Measurements from ENCODE around the gene CFAP45. TPM values are rescaled to one million over a fixed set of nuclear protein-coding genes. Genes with fewer than 3 reads are reported as not detected.

CFAP45 gene
- polyA plus RNA-seq, 1 of the 3 experiments (the other 2 are of a cell fraction), result 0.74 TPM

GRCh38 chr1:159854116-159854692 is 45.8 kb downstream of the CFAP45 start:
- POLR2A ChIA-PET, result no interaction called here

More at GRCh38 chr1:159854116-159854692, 45.8 kb downstream of the CFAP45 start:
- peaks cover 6 to 12% of the 10 kb centered on the region in 2 experiments; a peak in 3 of 4 replicates for H3K4me1 ChIP-seq (ENCODE audit: control insufficient read depth in 1 of 2, insufficient read depth in 2 of 2, low read depth in 1 of 2, low read length in 1 of 2)
- no peaks in the 10 kb centered on the region for H3K9me3 ChIP-seq
- no peaks in the 10 kb centered on the region for H3K36me3 ChIP-seq (replicated peaks in 1 of 2; ENCODE audit: control insufficient read depth in 1 of 2, insufficient read depth in 2 of 2, low read length in 1 of 2)
- H3F3A ChIP-seq (replicated peaks; ENCODE audit: insufficient read depth), result peaks cover 19% of the 10 kb centered on the region
- TF ChIP-seq PBX3 (IDR thresholded peaks at IDR 0.05) (no peak), RCOR1 (IDR thresholded peaks at IDR 0.05; ENCODE audit: low read length) (no peak), MEF2A (IDR thresholded peaks at IDR 0.05; ENCODE audit: borderline replicate concordance, low read depth) (no peak), FOXM1 (IDR thresholded peaks at IDR 0.05; ENCODE audit: low read depth) (no peak), JUND (IDR thresholded peaks at IDR 0.05) (no peak), USF1 (IDR thresholded peaks at IDR 0.05; ENCODE audit: borderline replicate concordance, low read depth) (no peak), SIN3A (IDR thresholded peaks at IDR 0.05; ENCODE audit: borderline replicate concordance, low read depth, low read length) (no peak)
- TF ChIP-seq, protein P1, sequence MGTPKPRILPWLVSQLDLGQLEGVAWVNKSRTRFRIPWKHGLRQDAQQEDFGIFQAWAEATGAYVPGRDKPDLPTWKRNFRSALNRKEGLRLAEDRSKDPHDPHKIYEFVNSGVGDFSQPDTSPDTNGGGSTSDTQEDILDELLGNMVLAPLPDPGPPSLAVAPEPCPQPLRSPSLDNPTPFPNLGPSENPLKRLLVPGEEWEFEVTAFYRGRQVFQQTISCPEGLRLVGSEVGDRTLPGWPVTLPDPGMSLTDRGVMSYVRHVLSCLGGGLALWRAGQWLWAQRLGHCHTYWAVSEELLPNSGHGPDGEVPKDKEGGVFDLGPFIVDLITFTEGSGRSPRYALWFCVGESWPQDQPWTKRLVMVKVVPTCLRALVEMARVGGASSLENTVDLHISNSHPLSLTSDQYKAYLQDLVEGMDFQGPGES (IDR thresholded peaks at IDR 0.05; ENCODE audit: low read depth, low read length), result no peak
- TF ChIP-seq, protein P2, sequence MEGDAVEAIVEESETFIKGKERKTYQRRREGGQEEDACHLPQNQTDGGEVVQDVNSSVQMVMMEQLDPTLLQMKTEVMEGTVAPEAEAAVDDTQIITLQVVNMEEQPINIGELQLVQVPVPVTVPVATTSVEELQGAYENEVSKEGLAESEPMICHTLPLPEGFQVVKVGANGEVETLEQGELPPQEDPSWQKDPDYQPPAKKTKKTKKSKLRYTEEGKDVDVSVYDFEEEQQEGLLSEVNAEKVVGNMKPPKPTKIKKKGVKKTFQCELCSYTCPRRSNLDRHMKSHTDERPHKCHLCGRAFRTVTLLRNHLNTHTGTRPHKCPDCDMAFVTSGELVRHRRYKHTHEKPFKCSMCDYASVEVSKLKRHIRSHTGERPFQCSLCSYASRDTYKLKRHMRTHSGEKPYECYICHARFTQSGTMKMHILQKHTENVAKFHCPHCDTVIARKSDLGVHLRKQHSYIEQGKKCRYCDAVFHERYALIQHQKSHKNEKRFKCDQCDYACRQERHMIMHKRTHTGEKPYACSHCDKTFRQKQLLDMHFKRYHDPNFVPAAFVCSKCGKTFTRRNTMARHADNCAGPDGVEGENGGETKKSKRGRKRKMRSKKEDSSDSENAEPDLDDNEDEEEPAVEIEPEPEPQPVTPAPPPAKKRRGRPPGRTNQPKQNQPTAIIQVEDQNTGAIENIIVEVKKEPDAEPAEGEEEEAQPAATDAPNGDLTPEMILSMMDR (IDR thresholded peaks at IDR 0.05), result no peak
- peak overlapping the region; percentile 36 to 49; a peak in 2 of 4 replicates for H3K4me3 ChIP-seq (ENCODE audit: low read depth in 2 of 2, low read length in 1 of 2)
- H3K4me2 ChIP-seq, result peak overlapping the region; percentile 71
- DNase-seq, result peak; percentile 72
- H3K9ac ChIP-seq, result peak overlapping the region; percentile 59
- H2AFZ ChIP-seq (ENCODE audit: low read depth), result peak overlapping the region; percentile 19
- H3K27ac ChIP-seq (ENCODE audit: low read depth in 2 of 2, low read length in 1 of 2), result peak overlapping the region in 1 of 2 experiments; percentile 56; a peak in 3 of 4 replicates
- no peaks in the 10 kb centered on the region for H3K79me2 ChIP-seq (ENCODE audit: insufficient read depth)
- H4K20me1 ChIP-seq (ENCODE audit: insufficient read depth), result no peaks in the 10 kb centered on the region
- 11% methylated on average over 20 of the region's 31 CpGs for WGBS (ENCODE audit: low lambda C conversion rate)
- no peaks in the 10 kb centered on the region for H3K9me2 ChIP-seq
- CTCF ChIA-PET, result interaction anchor here (0.8 to 2.1 kb wide), 5 partner anchors 27 to 56 kb away, joined by 3 to 13 read pairs (median 6); no protein-coding TSS in a partner anchor
- no peaks in the 10 kb centered on the region for H3K27me3 ChIP-seq (ENCODE audit: insufficient read depth)

Data from SK-N-SH (cell line).